Osteoblast (primary cell): ENCODE measurements around the gene IFITM5. TPM values are rescaled to one million over a fixed set of nuclear protein-coding genes. Genes with fewer than 3 reads are reported as not detected.

Experiments
- DNase-seq: peaks from one replicate; pipeline ENCODE4 v3.0.0; 2011; ENCODE audit warnings: low spot score, mixed read lengths; ENCODE audit not compliant: insufficient read length; ENCODE audit errors: missing footprints
- H2AFZ ChIP-seq: 2 replicates; pipeline ENCODE4 v1.6.0; 2011; ENCODE audit warnings: mild to moderate bottlenecking, low read length
- H3K27ac ChIP-seq: 2 replicates; pipeline ENCODE4 v1.5.1; 2011; ENCODE audit warnings: mild to moderate bottlenecking, low read depth, low read length, moderate library complexity
- H3K27me3 ChIP-seq: 2 replicates; pipeline ENCODE4 v1.6.0; 2012; ENCODE audit warnings: mild to moderate bottlenecking, control low read depth, inconsistent platforms, low read length, moderate library complexity; ENCODE audit not compliant: insufficient read depth
- H3K36me3 ChIP-seq: 2 replicates; pipeline ENCODE4 v1.5.1; 2011; ENCODE audit warnings: mild to moderate bottlenecking, low read length, control low read depth, moderate library complexity; ENCODE audit not compliant: insufficient read depth
- H3K4me1 ChIP-seq: 2 replicates; pipeline ENCODE4 v1.5.1; 2011; ENCODE audit warnings: mild to moderate bottlenecking, low read length, control low read depth, moderate library complexity; ENCODE audit not compliant: insufficient read depth
- H3K4me2 ChIP-seq: 2 replicates; pipeline ENCODE4 v1.6.0; 2011; ENCODE audit warnings: mild to moderate bottlenecking, low read length; ENCODE audit not compliant: insufficient read depth
- H3K4me3 ChIP-seq: fragments of 200-600 bp; sonication (generic); 3 replicates; pipeline ENCODE4 v1.5.1; 2012; ENCODE audit warnings: mild to moderate bottlenecking, low read length, inconsistent platforms; ENCODE audit not compliant: insufficient read depth
- H3K79me2 ChIP-seq: 2 replicates; pipeline ENCODE4 v1.6.0; 2012; ENCODE audit warnings: mild to moderate bottlenecking, low read length, control low read depth, inconsistent platforms; ENCODE audit not compliant: insufficient read depth
- H3K9me3 ChIP-seq: 2 replicates; pipeline ENCODE4 v1.5.1; 2011; ENCODE audit warnings: low read depth, low read length, control low read depth
- H4K20me1 ChIP-seq: 2 replicates; pipeline ENCODE4 v1.6.0; 2012; ENCODE audit warnings: mild to moderate bottlenecking, low read length, control low read depth; ENCODE audit not compliant: insufficient read depth
- total RNA-seq: library from RNA; depleted of rRNA; stranded (reverse); fragments of >200 nt; gene quantifications from 2 replicates; pipeline ENCODE4 v1.2.3, GENCODE V29; 2012
- TF ChIP-seq, protein P1 (sequence below): IDR thresholded peaks from 2 replicates; pipeline ENCODE4 v1.5.1; 2011; ENCODE audit warnings: mild to moderate bottlenecking, low read depth, low read length, moderate library complexity; ENCODE audit errors: extremely low read depth

Gene IFITM5
- total RNA-seq, 1 donor = not detected

DNA sequence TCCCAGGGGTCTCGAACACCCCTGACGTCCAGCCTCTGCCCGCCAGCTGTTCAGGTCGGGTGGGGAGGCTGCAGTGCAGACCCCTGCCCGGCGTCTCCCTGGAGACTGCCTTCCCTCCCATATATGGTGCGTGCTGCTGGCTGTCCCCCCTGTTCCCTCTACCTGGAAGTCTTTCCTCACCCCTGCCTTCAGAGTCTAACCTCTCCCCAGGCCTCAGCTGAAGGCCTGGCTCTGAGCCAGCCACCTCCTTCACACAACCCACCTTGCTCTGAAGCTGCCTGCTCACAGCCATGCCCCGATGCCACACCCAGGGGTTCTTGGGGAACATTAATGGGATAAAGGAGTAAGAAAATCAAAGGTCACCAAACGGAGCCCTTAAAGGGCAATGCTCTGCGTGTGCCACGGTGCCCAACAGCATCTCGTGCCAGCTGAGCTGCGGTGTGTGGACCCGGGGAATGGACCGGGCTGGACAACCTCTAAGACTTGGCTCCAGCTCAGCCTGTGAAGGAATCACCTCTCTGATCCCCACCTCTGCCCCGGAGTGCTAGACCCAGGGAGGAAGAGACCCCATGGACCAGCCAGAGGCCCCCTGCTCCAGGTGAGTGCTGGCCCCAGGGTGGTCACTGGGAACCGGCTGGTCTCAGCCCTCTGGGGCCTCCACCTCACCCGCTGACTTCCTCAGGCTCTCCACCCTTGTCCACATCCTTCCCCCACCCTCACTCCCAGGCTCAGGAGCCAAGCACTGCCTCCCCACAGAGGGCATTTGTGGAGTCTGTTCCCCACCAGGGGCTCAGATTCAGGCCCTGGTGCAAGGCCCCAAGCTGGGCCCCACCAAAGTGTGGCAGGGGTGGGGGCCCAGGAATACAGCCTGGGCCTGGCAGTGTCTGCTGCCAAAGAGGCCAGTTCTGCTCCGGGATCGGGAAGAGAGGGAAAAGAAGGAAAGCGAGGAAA lies 21.1 kb downstream of the IFITM5 start, which contains the start of gene NLRP6:
Gene NLRP6 (plus strand): TSS at position 407 of the 951 bp plus-strand sequence. CDS start 163 bp downstream, at position 570.
- peak; percentile 84 for DNase-seq
- H4K20me1 ChIP-seq = no peaks in the 10 kb centered on the region
- no peak within 1 kb of the TSS for H3K27ac ChIP-seq
- H2AFZ ChIP-seq = no peak within 1 kb of the TSS
- no peaks in the 10 kb centered on the region for H3K9me3 ChIP-seq
- H3K4me2 ChIP-seq = no peak within 1 kb of the TSS
- no peaks in the 10 kb centered on the region for H3K4me1 ChIP-seq
- H3K79me2 ChIP-seq = no peaks in the 10 kb centered on the region
- TF ChIP-seq, protein P1, sequence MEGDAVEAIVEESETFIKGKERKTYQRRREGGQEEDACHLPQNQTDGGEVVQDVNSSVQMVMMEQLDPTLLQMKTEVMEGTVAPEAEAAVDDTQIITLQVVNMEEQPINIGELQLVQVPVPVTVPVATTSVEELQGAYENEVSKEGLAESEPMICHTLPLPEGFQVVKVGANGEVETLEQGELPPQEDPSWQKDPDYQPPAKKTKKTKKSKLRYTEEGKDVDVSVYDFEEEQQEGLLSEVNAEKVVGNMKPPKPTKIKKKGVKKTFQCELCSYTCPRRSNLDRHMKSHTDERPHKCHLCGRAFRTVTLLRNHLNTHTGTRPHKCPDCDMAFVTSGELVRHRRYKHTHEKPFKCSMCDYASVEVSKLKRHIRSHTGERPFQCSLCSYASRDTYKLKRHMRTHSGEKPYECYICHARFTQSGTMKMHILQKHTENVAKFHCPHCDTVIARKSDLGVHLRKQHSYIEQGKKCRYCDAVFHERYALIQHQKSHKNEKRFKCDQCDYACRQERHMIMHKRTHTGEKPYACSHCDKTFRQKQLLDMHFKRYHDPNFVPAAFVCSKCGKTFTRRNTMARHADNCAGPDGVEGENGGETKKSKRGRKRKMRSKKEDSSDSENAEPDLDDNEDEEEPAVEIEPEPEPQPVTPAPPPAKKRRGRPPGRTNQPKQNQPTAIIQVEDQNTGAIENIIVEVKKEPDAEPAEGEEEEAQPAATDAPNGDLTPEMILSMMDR = no peak
- no peaks in the 10 kb centered on the region for H3K36me3 ChIP-seq
- peaks cover 64% of the 10 kb centered on the region for H3K27me3 ChIP-seq
- no peak within 1 kb of the TSS for H3K4me3 ChIP-seq

DNA sequence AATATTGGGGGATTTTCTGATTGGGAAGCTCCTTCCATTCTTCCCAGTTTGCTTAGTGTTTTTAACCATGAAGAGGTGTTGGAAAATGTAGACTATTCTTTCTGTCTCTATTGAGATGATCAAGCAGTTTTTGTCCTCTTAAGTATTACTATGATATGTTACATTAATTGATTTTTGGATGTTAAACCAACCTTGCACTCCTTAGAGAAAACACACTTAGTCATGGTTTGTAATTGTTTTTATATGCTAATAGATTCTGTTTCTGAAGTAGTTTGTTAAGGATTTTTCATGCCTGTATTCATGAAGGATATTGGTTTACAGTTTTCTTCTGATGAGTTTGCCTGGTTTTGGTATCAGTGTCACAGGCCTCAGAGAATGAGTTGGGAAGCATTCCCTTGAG lies 23.1 kb downstream of the IFITM5 start:
- Histone ChIP-seq H3K36me3 (no peaks in the 10 kb centered on the region), H4K20me1 (no peaks in the 10 kb centered on the region), H3K4me2 (no peak overlapping the region), H3K27ac (no peak overlapping the region), H3K27me3 (peaks cover 51% of the 10 kb centered on the region), H3K79me2 (no peaks in the 10 kb centered on the region), H3K4me1 (no peaks in the 10 kb centered on the region), H2AFZ (no peak overlapping the region), H3K4me3 (no peak overlapping the region), H3K9me3 (no peaks in the 10 kb centered on the region)
- TF ChIP-seq, protein P1 = no peak
- no peak for DNase-seq

- Histone ChIP-seq H3K36me3 (no peaks in the 10 kb centered on the region), H3K4me3 (no peak overlapping the region), H4K20me1 (no peaks in the 10 kb centered on the region), H3K27ac (no peak overlapping the region), H2AFZ (no peak overlapping the region), H3K4me2 (no peak overlapping the region), H3K9me3 (no peaks in the 10 kb centered on the region), H3K79me2 (no peaks in the 10 kb centered on the region), H3K4me1 (no peaks in the 10 kb centered on the region), H3K27me3 (peaks cover 23% of the 10 kb centered on the region)
- DNase-seq = no peak
- TF ChIP-seq, protein P1 = no peak
Measured at GRCh38 chr11:272931-273198, 26.5 kb downstream of the IFITM5 start.

DNA sequence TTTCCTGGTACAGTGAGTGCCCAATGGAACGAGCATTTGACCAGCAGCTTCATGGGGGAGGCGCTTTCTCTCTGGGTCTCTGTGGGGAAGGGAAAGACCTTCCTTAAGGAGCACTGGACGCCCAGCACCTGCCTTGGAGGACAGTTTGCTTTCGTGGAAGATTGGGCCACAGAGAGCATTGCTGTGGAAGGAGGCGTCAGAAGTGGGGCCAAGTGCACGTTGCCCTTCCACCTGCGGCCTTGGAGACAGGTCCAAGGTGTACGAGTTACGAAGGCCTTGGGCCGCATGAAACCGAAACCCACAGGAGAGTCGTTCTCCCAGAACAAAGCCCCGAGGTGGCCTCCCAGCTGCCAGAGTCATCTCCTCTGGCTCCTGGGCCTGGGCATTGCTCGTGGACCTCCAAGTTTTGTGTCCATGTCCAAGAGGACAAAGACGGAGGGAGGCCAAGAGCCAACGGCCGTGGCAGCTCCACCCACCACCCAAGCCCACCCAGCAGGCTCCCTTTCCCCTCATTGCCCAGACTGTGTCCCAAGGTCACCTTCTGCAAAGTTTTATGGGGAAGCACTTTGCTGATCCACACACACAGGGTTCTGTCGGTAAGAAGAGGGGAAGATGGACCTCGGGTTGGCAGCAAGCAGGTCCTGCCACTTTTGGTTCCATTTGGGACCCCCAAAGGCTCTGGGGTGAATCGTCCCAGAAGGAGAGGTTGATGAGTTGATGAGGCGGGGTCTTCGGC lies 27.0 kb downstream of the IFITM5 start:
- Histone ChIP-seq H3K9me3 (no peaks in the 10 kb centered on the region), H3K79me2 (no peaks in the 10 kb centered on the region), H3K36me3 (no peaks in the 10 kb centered on the region), H4K20me1 (no peaks in the 10 kb centered on the region), H3K27me3 (peaks cover 18% of the 10 kb centered on the region), H3K27ac (no peak overlapping the region), H3K4me2 (no peak overlapping the region), H3K4me3 (no peak overlapping the region), H3K4me1 (no peaks in the 10 kb centered on the region), H2AFZ (no peak overlapping the region)
- DNase-seq = peak; percentile 42
- TF ChIP-seq, protein P1 = no peak
